OCI-LY7 (cell line): ENCODE measurements around the gene BRD1. TPM values are rescaled to one million over a fixed set of nuclear protein-coding genes. Genes with fewer than 3 reads are reported as not detected.

ENCODE experiments used
- BruUV-seq: library from RNA; stranded (reverse); fragments of 400-500 nt; replicated peaks from 2 replicates; lab custom pipeline; 2021; lab: Mats Ljungman, UMichigan
- CTCF ChIA-PET: fragments of 300-600 bp; sonication (Branson Sonifier 250); formaldehyde crosslinking; loops from one replicate; lab custom pipeline; 2022; ENCODE audit warnings: antibody characterized with exemption; ENCODE audit not compliant: unreplicated experiment; lab: Charles Lee
- POLR2A ChIA-PET: fragments of 300-600 bp; sonication (Branson Sonifier 250); formaldehyde crosslinking; loops from one replicate; lab custom pipeline; 2022; ENCODE audit warnings: antibody characterized with exemption; lab: Charles Lee
- DNase-seq: peaks from one replicate; pipeline ENCODE4 v3.0.0-alpha.2; 2015; ENCODE audit warnings: low spot score
- H2AFZ ChIP-seq: fragments of 200-600 bp; sonication (generic), shearing (Covaris generic); 2 replicates; pipeline ENCODE4 v1.6.1; 2014; ENCODE audit warnings: mild to moderate bottlenecking, antibody characterized with exemption, low read length, moderate library complexity
- H3K27ac ChIP-seq: fragments of 200-600 bp; sonication (generic); 2 replicates; pipeline ENCODE4 v1.5.1; 2014; ENCODE audit warnings: mixed run types, low read depth, mild to moderate bottlenecking, moderate library complexity, low read length, inconsistent platforms; ENCODE audit not compliant: poor library complexity, severe bottlenecking
- H3K36me3 ChIP-seq: fragments of 200-600 bp; sonication (generic); 2 replicates; pipeline ENCODE4 v1.6.1; 2014; ENCODE audit warnings: mild to moderate bottlenecking, antibody characterized with exemption, low read length, moderate library complexity, mixed read lengths; ENCODE audit not compliant: insufficient read depth
- H3K4me1 ChIP-seq: fragments of 200-600 bp; sonication (generic); 2 replicates; pipeline ENCODE4 v1.5.1; 2014; ENCODE audit warnings: mild to moderate bottlenecking, low read length; ENCODE audit not compliant: insufficient read depth, poor library complexity, severe bottlenecking
- H3K4me2 ChIP-seq: fragments of 200-600 bp; sonication (generic); 2 replicates; pipeline ENCODE4 v1.6.1; 2014; ENCODE audit warnings: mild to moderate bottlenecking, low read length
- H3K4me3 ChIP-seq: fragments of 200-600 bp; sonication (generic); 2 replicates; pipeline ENCODE4 v1.5.1; 2014; ENCODE audit warnings: mild to moderate bottlenecking, low read depth, low read length; ENCODE audit not compliant: poor library complexity, severe bottlenecking
- H3K79me2 ChIP-seq: fragments of 200-600 bp; sonication (generic); 2 replicates; pipeline ENCODE4 v1.6.1; 2016; ENCODE audit warnings: low read depth, mild to moderate bottlenecking, low read length, moderate library complexity, mixed read lengths; ENCODE audit not compliant: insufficient read depth
- H3K9me2 ChIP-seq: fragments of 200-600 bp; sonication (generic); 2 replicates; pipeline ENCODE4 v1.6.1; 2016; ENCODE audit warnings: mild to moderate bottlenecking, low read length, mixed read lengths; ENCODE audit not compliant: insufficient read depth
- H3K9me3 ChIP-seq: fragments of 200-600 bp; sonication (generic); 2 replicates; pipeline ENCODE4 v1.6.1; 2014; ENCODE audit warnings: mild to moderate bottlenecking, mixed run types, low read length, mixed read lengths
- H4K20me1 ChIP-seq: fragments of 200-600 bp; sonication (generic); 2 replicates; pipeline ENCODE4 v1.6.1; 2014; ENCODE audit warnings: mild to moderate bottlenecking, antibody characterized with exemption, low read length, moderate library complexity, mixed read lengths; ENCODE audit not compliant: insufficient read depth
- EZH2phosphoT487 ChIP-seq: fragments of 200-600 bp; sonication (generic); IDR thresholded peaks from 2 replicates; pipeline ENCODE4 v1.6.1; 2018; ENCODE audit warnings: low read depth, borderline replicate concordance, mild to moderate bottlenecking, mixed run types, antibody characterized with exemption, low read length, moderate library complexity, mixed read lengths
- intact Hi-C: fragments of 100-400 bp; cut with micrococcal nuclease; formaldehyde crosslinking; loops from one replicate; pipeline ENCODE4 v1.10.0; 2022; ENCODE audit not compliant: unreplicated experiment
- total RNA-seq, 2 experiments: library from RNA; depleted of rRNA in 1 of 2; stranded (reverse); fragments of >200 nt in 1 of 2; shearing (Covaris generic) in 1 of 2; gene quantifications; 2 replicates each; pipeline ENCODE4 v1.2.3, GENCODE V29; 2014 to 2022
- TF ChIP-seq, protein P1 (sequence below): fragments of 200-600 bp; sonication (generic); conservative IDR thresholded peaks from 2 replicates; pipeline ENCODE4 v1.5.1; 2014; ENCODE audit warnings: mild to moderate bottlenecking, antibody characterized with exemption, low read length, moderate library complexity, mixed read lengths

The BRD1 gene
- total RNA-seq, 2 experiments from 2014 or later = 38.1 to 46.6 TPM

DNA sequence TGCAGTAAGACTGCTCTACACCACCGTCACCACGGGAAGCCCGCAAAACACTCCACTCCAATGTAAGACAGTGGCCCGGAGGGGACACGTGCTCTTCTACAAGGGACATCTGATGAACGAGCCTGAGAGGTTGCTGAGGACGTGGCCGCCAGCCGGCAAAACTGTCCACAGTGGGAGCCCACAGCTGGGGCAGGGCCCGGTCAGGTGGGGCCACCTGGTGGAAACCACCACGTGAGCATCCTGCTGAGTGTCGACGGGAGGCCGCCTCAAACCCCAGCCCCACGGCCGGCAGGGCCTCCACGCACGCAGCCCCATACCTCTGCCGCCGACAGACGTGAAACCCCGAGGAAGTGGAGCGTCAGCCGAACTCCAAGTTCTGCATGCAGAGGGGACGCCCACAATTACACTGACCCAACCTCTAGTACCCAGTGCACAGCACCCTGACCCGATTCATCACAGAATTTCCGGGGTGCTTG is 42.6 kb downstream of the BRD1 start:
- no peaks in the 10 kb centered on the region for H3K4me1 ChIP-seq
- no peak overlapping the region for H3K4me2 ChIP-seq

DNA sequence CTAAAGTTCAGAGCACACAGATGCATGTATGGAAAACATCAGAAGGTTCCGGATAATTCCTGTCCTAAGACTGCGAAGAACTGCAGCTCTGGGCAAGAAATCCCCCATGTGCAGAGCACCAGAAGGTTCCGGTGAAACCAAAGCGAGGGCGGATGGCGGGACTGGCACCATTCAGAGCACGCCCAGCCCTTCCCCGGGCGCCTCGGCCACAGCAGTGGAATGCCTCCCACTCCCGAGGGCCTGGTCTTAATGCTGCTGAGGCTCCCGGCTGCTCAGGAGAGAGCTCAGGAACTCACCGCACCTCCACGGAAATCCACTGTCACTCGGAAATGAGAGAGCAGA is 43.1 kb downstream of the BRD1 start:
- Histone ChIP-seq H3K36me3 (peaks cover 48% of the 10 kb centered on the region), H4K20me1 (no peaks in the 10 kb centered on the region), H2AFZ (no peak overlapping the region), H3K9me2 (no peaks in the 10 kb centered on the region), H3K4me1 (no peaks in the 10 kb centered on the region), H3K4me2 (no peak overlapping the region), H3K9me3 (no peaks in the 10 kb centered on the region), H3K79me2 (no peaks in the 10 kb centered on the region), H3K4me3 (no peak overlapping the region), H3K27ac (no peak overlapping the region)
- no peak for DNase-seq
- ChIA-PET POLR2A (no interaction called here), CTCF (no interaction called here)
- intact Hi-C loops = no loop called here
- BruUV-seq = no TSS peak
- TF ChIP-seq EZH2phosphoT487 = no peak
- TF ChIP-seq, protein P1, sequence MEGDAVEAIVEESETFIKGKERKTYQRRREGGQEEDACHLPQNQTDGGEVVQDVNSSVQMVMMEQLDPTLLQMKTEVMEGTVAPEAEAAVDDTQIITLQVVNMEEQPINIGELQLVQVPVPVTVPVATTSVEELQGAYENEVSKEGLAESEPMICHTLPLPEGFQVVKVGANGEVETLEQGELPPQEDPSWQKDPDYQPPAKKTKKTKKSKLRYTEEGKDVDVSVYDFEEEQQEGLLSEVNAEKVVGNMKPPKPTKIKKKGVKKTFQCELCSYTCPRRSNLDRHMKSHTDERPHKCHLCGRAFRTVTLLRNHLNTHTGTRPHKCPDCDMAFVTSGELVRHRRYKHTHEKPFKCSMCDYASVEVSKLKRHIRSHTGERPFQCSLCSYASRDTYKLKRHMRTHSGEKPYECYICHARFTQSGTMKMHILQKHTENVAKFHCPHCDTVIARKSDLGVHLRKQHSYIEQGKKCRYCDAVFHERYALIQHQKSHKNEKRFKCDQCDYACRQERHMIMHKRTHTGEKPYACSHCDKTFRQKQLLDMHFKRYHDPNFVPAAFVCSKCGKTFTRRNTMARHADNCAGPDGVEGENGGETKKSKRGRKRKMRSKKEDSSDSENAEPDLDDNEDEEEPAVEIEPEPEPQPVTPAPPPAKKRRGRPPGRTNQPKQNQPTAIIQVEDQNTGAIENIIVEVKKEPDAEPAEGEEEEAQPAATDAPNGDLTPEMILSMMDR = no peak

More for the DNA sequence above, 42.6 kb downstream of the BRD1 start:
- H2AFZ ChIP-seq = no peak overlapping the region
- DNase-seq = no peak
- no peak overlapping the region for H3K27ac ChIP-seq
- H3K4me3 ChIP-seq = no peak overlapping the region
- BruUV-seq = no TSS peak
- no peaks in the 10 kb centered on the region for H4K20me1 ChIP-seq
- no peaks in the 10 kb centered on the region for H3K79me2 ChIP-seq
- CTCF ChIA-PET = no interaction called here
- intact Hi-C loops = no loop called here
- POLR2A ChIA-PET = no interaction called here
- H3K9me3 ChIP-seq = no peaks in the 10 kb centered on the region
- no peaks in the 10 kb centered on the region for H3K9me2 ChIP-seq
- no peak for TF ChIP-seq EZH2phosphoT487
- TF ChIP-seq, protein P1 = no peak
- peaks cover 52% of the 10 kb centered on the region for H3K36me3 ChIP-seq

DNA sequence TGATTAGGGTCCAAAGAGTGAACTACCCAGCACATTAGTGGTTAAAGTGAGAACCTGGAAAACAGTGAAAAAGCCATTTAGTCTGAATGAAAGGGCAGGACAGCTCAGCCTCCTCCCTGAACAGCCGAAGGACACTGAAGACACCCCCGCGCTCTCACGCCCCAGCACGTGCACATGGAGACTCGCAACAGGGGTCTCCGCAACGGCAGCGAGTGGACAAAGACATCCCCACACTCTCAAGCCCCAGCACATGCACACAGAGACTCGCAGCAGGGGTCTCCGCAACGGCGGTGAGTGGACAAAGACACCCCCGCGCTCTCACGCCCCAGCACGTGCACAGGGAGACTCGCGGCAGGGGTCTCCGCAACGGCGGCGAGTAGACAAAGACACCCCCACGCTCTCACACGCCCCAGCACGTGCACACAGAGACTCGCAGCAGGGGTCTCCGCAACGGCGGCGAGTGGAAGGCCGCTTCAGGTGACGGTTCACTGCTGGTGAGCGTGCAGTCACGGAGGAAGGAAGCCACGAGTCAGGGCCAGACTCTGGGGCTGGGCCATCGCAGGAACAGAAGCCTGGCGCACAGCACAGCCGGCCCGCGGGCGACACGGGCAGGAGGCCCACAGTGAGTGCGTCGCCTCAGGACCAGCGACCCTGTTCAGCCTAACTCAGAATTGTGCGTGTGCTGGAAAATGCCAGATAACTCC is 43.6 kb downstream of the BRD1 start:
- Histone ChIP-seq H2AFZ (no peak overlapping the region), H3K79me2 (no peaks in the 10 kb centered on the region), H3K27ac (no peak overlapping the region), H3K36me3 (peaks cover 51% of the 10 kb centered on the region), H3K4me1 (no peaks in the 10 kb centered on the region), H3K4me2 (no peak overlapping the region), H3K9me3 (no peaks in the 10 kb centered on the region), H4K20me1 (no peaks in the 10 kb centered on the region), H3K9me2 (no peaks in the 10 kb centered on the region), H3K4me3 (no peak overlapping the region)
- no TSS peak for BruUV-seq
- ChIA-PET CTCF (no interaction called here), POLR2A (no interaction called here)
- intact Hi-C loops = no loop called here
- TF ChIP-seq EZH2phosphoT487 = no peak
- TF ChIP-seq, protein P1 = no peak
- DNase-seq = no peak
